ENCODE results near the gene HTN3. TPM values are rescaled to one million over a fixed set of nuclear protein-coding genes. Genes with fewer than 3 reads are reported as not detected.
"Not testable (repeated sequence)": the region's sequence is repeated elsewhere in the genome, so short reads cannot be mapped to it uniquely, and the experiment has no call there.

The HTN3 gene
- not detected in 2 replicates for total RNA-seq (2012; rRNA removed)

GRCh38 chr4:70028159-70028558 is at the start of gene HTN3:
Gene HTN3, plus strand, starts transcription at chr4:70028459. Its CDS starts 2,282 bp downstream, at chr4:70030741.
- not testable (repeated sequence) for H3K36me3 ChIP-seq (ENCODE audit: insufficient read depth, low read length); H3K27me3 ChIP-seq (ENCODE audit: control insufficient read depth, insufficient read depth, low read length); H3K9ac ChIP-seq (ENCODE audit: low read depth, low read length); H3K4me2 ChIP-seq (ENCODE audit: low read length); H3K4me1 ChIP-seq (ENCODE audit: control insufficient read depth, insufficient read depth, low read length); H3K4me3 ChIP-seq (ENCODE audit: low read length); H3K9me3 ChIP-seq (replicated peaks; ENCODE audit: low read length)

GRCh38 chr4:69984030-69984443 is 44.2 kb upstream of the HTN3 start:
- H3K4me1 ChIP-seq (ENCODE audit: control insufficient read depth, insufficient read depth, low read length), result no peaks in the 10 kb centered on the region
- H3K4me2 ChIP-seq (ENCODE audit: low read length), result no peak overlapping the region
- no peak overlapping the region for H3K9ac ChIP-seq (ENCODE audit: low read depth, low read length)
- no peaks in the 10 kb centered on the region for H3K27me3 ChIP-seq (ENCODE audit: control insufficient read depth, insufficient read depth, low read length)
- H3K36me3 ChIP-seq (ENCODE audit: insufficient read depth, low read length), result no peaks in the 10 kb centered on the region
- H3K9me3 ChIP-seq (replicated peaks; ENCODE audit: low read length), result no peaks in the 10 kb centered on the region
- H3K4me3 ChIP-seq (ENCODE audit: low read length), result no peak overlapping the region

- Histone ChIP-seq H3K9me3 (replicated peaks; ENCODE audit: low read length) (peaks cover 2% of the 10 kb centered on the region), H3K4me3 (ENCODE audit: low read length) (no peak overlapping the region)
Measured at GRCh38 chr4:69986663-69987062, 41.6 kb upstream of the HTN3 start.

GRCh38 chr4:69991016-69991415 is 37.2 kb upstream of the HTN3 start:
- Histone ChIP-seq H3K4me3 (ENCODE audit: low read length) (no peak overlapping the region), H3K4me1 (ENCODE audit: control insufficient read depth, insufficient read depth, low read length) (no peaks in the 10 kb centered on the region), H3K27me3 (ENCODE audit: control insufficient read depth, insufficient read depth, low read length) (no peaks in the 10 kb centered on the region), H3K9ac (ENCODE audit: low read depth, low read length) (no peak overlapping the region), H3K9me3 (replicated peaks; ENCODE audit: low read length) (peaks cover 2% of the 10 kb centered on the region), H3K4me2 (ENCODE audit: low read length) (no peak overlapping the region), H3K36me3 (ENCODE audit: insufficient read depth, low read length) (no peaks in the 10 kb centered on the region)

More at GRCh38 chr4:69986663-69987062, 41.6 kb upstream of the HTN3 start:
- no peak overlapping the region for H3K9ac ChIP-seq (ENCODE audit: low read depth, low read length)
- H3K4me1 ChIP-seq (ENCODE audit: control insufficient read depth, insufficient read depth, low read length), result no peaks in the 10 kb centered on the region
- no peak overlapping the region for H3K4me2 ChIP-seq (ENCODE audit: low read length)
- no peaks in the 10 kb centered on the region for H3K27me3 ChIP-seq (ENCODE audit: control insufficient read depth, insufficient read depth, low read length)
- H3K36me3 ChIP-seq (ENCODE audit: insufficient read depth, low read length), result no peaks in the 10 kb centered on the region

GRCh38 chr4:69994782-69995181 is 33.5 kb upstream of the HTN3 start:
- H3K9me3 ChIP-seq (replicated peaks; ENCODE audit: low read length), result peaks cover 2% of the 10 kb centered on the region
- H3K4me2 ChIP-seq (ENCODE audit: low read length), result no peak overlapping the region
- H3K4me3 ChIP-seq (ENCODE audit: low read length), result no peak overlapping the region
- no peak overlapping the region for H3K9ac ChIP-seq (ENCODE audit: low read depth, low read length)
- no peaks in the 10 kb centered on the region for H3K4me1 ChIP-seq (ENCODE audit: control insufficient read depth, insufficient read depth, low read length)
- H3K36me3 ChIP-seq (ENCODE audit: insufficient read depth, low read length), result no peaks in the 10 kb centered on the region
- no peaks in the 10 kb centered on the region for H3K27me3 ChIP-seq (ENCODE audit: control insufficient read depth, insufficient read depth, low read length)

- peaks cover 2% of the 10 kb centered on the region for H3K9me3 ChIP-seq (replicated peaks; ENCODE audit: low read length)
- H3K9ac ChIP-seq (ENCODE audit: low read depth, low read length), result no peak within 1 kb of the TSS
- no peak within 1 kb of the TSS for H3K4me3 ChIP-seq (ENCODE audit: low read length)
- no peaks in the 10 kb centered on the region for H3K4me1 ChIP-seq (ENCODE audit: control insufficient read depth, insufficient read depth, low read length)
- no peaks in the 10 kb centered on the region for H3K27me3 ChIP-seq (ENCODE audit: control insufficient read depth, insufficient read depth, low read length)
- H3K4me2 ChIP-seq (ENCODE audit: low read length), result no peak within 1 kb of the TSS
- no peaks in the 10 kb centered on the region for H3K36me3 ChIP-seq (ENCODE audit: insufficient read depth, low read length)
Measured at GRCh38 chr4:69995526-69996016, 32.7 kb upstream of the HTN3 start, which contains the start of gene STATH. Gene STATH, plus strand, starts transcription at chr4:69995966. Its CDS starts 2,472 bp downstream, at chr4:69998438.

GRCh38 chr4:69999420-69999819 is 28.8 kb upstream of the HTN3 start:
- no peaks in the 10 kb centered on the region for H3K4me1 ChIP-seq (ENCODE audit: control insufficient read depth, insufficient read depth, low read length)
- no peak overlapping the region for H3K4me3 ChIP-seq (ENCODE audit: low read length)
- H3K9me3 ChIP-seq (replicated peaks; ENCODE audit: low read length), result no peaks in the 10 kb centered on the region
- H3K9ac ChIP-seq (ENCODE audit: low read depth, low read length), result no peak overlapping the region
- no peak overlapping the region for H3K4me2 ChIP-seq (ENCODE audit: low read length)
- no peaks in the 10 kb centered on the region for H3K36me3 ChIP-seq (ENCODE audit: insufficient read depth, low read length)
- no peaks in the 10 kb centered on the region for H3K27me3 ChIP-seq (ENCODE audit: control insufficient read depth, insufficient read depth, low read length)

- H3K4me1 ChIP-seq (ENCODE audit: control insufficient read depth, insufficient read depth, low read length), result no peaks in the 10 kb centered on the region
- no peak overlapping the region for H3K9ac ChIP-seq (ENCODE audit: low read depth, low read length)
- no peaks in the 10 kb centered on the region for H3K9me3 ChIP-seq (replicated peaks; ENCODE audit: low read length)
- no peaks in the 10 kb centered on the region for H3K36me3 ChIP-seq (ENCODE audit: insufficient read depth, low read length)
- H3K4me2 ChIP-seq (ENCODE audit: low read length), result no peak overlapping the region
- no peak overlapping the region for H3K4me3 ChIP-seq (ENCODE audit: low read length)
- H3K27me3 ChIP-seq (ENCODE audit: control insufficient read depth, insufficient read depth, low read length), result no peaks in the 10 kb centered on the region
Measured at GRCh38 chr4:70000711-70001110, 27.5 kb upstream of the HTN3 start.

- Histone ChIP-seq H3K4me3 (ENCODE audit: low read length) (no peak overlapping the region), H3K4me1 (ENCODE audit: control insufficient read depth, insufficient read depth, low read length) (no peaks in the 10 kb centered on the region), H3K9me3 (replicated peaks; ENCODE audit: low read length) (no peaks in the 10 kb centered on the region), H3K36me3 (ENCODE audit: insufficient read depth, low read length) (no peaks in the 10 kb centered on the region), H3K4me2 (ENCODE audit: low read length) (no peak overlapping the region), H3K9ac (ENCODE audit: low read depth, low read length) (no peak overlapping the region), H3K27me3 (ENCODE audit: control insufficient read depth, insufficient read depth, low read length) (no peaks in the 10 kb centered on the region)
Measured at GRCh38 chr4:70002507-70002906, 25.8 kb upstream of the HTN3 start.

- no peaks in the 10 kb centered on the region for H3K27me3 ChIP-seq (ENCODE audit: control insufficient read depth, insufficient read depth, low read length)
- no peaks in the 10 kb centered on the region for H3K9me3 ChIP-seq (replicated peaks; ENCODE audit: low read length)
- H3K9ac ChIP-seq (ENCODE audit: low read depth, low read length), result no peak overlapping the region
- H3K36me3 ChIP-seq (ENCODE audit: insufficient read depth, low read length), result no peaks in the 10 kb centered on the region
- no peak overlapping the region for H3K4me2 ChIP-seq (ENCODE audit: low read length)
- H3K4me1 ChIP-seq (ENCODE audit: control insufficient read depth, insufficient read depth, low read length), result no peaks in the 10 kb centered on the region
- H3K4me3 ChIP-seq (ENCODE audit: low read length), result no peak overlapping the region
Measured at GRCh38 chr4:70008771-70009170, 19.5 kb upstream of the HTN3 start.

GRCh38 chr4:70019006-70019405 is 9.3 kb upstream of the HTN3 start:
- H3K27me3 ChIP-seq (ENCODE audit: control insufficient read depth, insufficient read depth, low read length); H3K4me2 ChIP-seq (ENCODE audit: low read length); H3K36me3 ChIP-seq (ENCODE audit: insufficient read depth, low read length); H3K9me3 ChIP-seq (replicated peaks; ENCODE audit: low read length); H3K9ac ChIP-seq (ENCODE audit: low read depth, low read length); H3K4me1 ChIP-seq (ENCODE audit: control insufficient read depth, insufficient read depth, low read length); H3K4me3 ChIP-seq (ENCODE audit: low read length): not testable (repeated sequence)

- no peaks in the 10 kb centered on the region for H3K9me3 ChIP-seq (replicated peaks; ENCODE audit: low read length)
- no peaks in the 10 kb centered on the region for H3K27me3 ChIP-seq (ENCODE audit: control insufficient read depth, insufficient read depth, low read length)
- no peaks in the 10 kb centered on the region for H3K4me1 ChIP-seq (ENCODE audit: control insufficient read depth, insufficient read depth, low read length)
Measured at GRCh38 chr4:70023218-70023617, 5.0 kb upstream of the HTN3 start.

More at GRCh38 chr4:70023218-70023617, 5.0 kb upstream of the HTN3 start:
- no peak overlapping the region for H3K9ac ChIP-seq (ENCODE audit: low read depth, low read length)
- no peaks in the 10 kb centered on the region for H3K36me3 ChIP-seq (ENCODE audit: insufficient read depth, low read length)
- no peak overlapping the region for H3K4me2 ChIP-seq (ENCODE audit: low read length)
- no peak overlapping the region for H3K4me3 ChIP-seq (ENCODE audit: low read length)
